GM18508 (cell line): ENCODE results near the gene CP.

Experiments
- ATAC-seq: cut with Tn5 transposase; IDR thresholded peaks from one replicate; pipeline ENCODE4 v1.9.1; 2021; ENCODE audit warnings: moderate number of reproducible peaks; ENCODE audit not compliant: insufficient read depth, unreplicated experiment

CP gene

DNA sequence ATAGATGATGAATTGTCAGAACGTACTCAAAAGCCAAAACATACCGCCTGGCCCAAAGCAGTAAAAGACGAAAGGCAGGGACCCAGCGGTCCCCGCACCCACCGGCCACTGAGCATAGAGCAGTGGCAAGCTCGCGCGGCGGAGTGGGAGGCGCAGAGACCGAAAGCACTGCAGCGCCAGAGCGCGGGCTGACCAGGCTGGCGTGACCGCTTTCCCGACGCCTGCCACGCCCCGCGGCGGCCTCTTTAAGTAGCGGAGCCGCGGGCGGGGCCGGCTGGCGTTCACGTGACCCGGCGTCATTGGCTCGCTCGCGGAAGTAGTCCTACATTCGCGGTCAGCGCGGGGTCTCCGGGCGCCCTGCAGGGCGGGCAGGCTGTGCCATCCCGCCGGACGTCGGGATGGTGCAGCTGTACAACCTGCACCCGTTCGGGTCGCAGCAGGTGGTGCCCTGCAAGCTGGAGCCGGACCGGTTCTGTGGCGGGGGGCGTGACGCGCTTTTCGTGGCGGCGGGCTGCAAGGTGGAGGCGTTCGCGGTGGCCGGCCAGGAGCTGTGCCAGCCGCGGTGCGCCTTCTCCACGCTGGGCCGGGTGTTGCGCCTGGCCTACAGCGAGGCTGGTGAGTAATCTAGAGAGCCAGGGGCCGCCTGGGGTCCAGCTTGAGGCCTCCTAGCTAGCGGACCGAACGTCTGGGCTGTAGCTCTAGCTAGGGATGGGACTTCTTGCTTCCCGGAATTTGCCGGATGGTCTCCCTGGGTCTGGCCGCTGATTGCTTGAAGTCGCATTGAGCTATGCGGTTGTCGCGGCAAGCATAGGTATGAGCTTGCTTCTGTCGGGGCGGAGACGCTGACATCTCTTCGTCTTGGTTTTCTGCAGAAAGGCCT, 92.1 kb downstream of the CP start, which contains the start of gene HPS3:
Gene HPS3, plus strand, starts transcription at position 313 of the 880 bp plus-strand sequence. Its CDS starts 86 bp downstream, at position 399.
- peak; percentile 63 for ATAC-seq

DNA sequence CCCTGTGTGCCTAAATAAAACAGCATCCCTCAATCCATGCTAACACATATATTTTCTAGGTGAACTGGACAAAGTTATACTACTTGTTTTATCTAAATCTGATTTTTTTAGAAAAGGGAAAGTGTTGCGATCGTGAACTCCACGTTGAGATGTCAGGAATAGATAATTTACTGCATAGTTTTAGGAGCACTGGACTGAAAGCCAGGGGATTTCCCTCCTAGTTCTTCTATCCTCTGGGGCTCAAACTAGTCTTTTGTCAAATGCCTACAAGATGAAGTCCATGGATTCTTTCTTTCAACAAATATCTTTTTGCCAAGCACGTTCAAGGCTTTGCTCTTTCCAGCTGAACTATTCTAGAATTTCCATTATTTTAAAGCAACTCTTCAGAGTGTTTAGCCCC, 92.8 kb downstream of the CP start:
- no peak for ATAC-seq

DNA sequence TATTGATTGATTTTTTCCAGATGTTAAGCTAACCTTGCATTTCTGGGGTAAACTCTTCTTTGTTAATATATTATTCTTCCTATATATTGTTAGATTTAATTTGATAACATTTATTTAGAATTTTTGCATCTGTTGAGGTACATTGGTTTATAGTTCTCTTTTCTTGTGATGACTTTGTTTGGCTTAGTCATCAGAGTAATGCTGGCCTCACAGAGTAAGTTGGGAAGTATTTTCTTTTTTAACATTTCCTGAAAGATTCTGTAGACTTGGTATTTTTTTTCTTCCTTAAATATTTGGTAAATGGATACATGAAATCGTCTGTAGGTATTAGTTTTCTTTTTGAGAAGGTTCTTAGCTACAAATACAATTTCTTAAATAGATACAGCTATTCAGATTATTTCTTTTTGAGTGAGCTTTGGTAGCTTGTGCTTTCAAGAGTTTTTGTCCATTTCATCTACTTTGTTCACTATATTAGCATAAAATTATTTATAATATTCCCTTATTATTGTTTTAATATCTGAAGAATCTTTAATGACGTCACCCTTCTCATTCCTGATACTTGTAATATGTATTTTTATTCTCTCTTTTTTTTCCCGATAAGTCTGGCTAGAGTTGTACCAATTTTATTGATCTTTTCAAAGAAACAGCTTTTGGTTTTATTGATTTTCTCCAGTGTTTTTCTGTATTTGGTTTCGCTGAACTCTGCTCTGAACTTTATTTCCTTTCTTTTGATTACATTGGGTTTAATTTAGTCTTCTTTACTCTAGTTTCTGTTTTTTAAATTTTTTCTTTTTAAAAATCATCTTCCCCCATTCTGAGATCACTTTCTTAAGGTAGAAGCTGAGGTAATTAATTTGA, 98.7 kb downstream of the CP start:
- ATAC-seq, result no peak
